Mammary epithelial cell (primary cell): ENCODE results near the gene PRICKLE2.

Source experiments
- EZH2 ChIP-seq: IDR thresholded peaks from 2 replicates; pipeline ENCODE4 v1.6.1; 2012; ENCODE audit warnings: low read length, inconsistent platforms, borderline replicate concordance
- TF ChIP-seq, protein P1 (sequence below), 2 donors: IDR thresholded peaks in 1 of 2; conservative IDR thresholded peaks in 1 of 2; 2 replicates each; pipeline ENCODE4 v1.5.1; 2011 to 2012; ENCODE audit warnings: inconsistent platforms in 2 of 2, low read length in 2 of 2, mild to moderate bottlenecking in 2 of 2, control low read depth in 1 of 2, low read depth in 1 of 2; ENCODE audit not compliant: insufficient read depth in 1 of 2; ENCODE audit errors: extremely low read depth in 1 of 2

DNA sequence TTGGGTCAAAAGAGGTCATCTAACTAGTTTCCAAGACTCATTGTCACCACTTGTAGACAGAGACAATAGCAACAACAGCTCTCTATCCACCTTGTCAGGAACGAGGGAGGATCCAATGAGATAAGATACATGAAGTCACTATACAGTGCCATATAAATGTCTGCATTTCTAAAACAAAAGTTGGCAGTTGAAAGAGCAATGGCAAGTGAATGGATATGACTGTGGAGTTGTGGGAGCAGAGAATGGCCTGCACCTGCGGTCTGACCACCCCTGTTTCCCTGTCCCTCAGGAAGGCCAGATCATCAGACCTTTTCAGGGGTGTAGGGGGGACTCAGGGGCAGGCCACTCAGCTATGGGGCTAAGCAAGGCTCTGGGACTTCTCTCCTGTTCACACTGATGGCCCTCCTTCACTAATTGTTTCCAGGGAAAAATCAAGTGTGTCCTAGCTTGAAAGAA is 161.3 kb downstream of the PRICKLE2 start:
- TF ChIP-seq, protein P1, sequence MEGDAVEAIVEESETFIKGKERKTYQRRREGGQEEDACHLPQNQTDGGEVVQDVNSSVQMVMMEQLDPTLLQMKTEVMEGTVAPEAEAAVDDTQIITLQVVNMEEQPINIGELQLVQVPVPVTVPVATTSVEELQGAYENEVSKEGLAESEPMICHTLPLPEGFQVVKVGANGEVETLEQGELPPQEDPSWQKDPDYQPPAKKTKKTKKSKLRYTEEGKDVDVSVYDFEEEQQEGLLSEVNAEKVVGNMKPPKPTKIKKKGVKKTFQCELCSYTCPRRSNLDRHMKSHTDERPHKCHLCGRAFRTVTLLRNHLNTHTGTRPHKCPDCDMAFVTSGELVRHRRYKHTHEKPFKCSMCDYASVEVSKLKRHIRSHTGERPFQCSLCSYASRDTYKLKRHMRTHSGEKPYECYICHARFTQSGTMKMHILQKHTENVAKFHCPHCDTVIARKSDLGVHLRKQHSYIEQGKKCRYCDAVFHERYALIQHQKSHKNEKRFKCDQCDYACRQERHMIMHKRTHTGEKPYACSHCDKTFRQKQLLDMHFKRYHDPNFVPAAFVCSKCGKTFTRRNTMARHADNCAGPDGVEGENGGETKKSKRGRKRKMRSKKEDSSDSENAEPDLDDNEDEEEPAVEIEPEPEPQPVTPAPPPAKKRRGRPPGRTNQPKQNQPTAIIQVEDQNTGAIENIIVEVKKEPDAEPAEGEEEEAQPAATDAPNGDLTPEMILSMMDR (conservative IDR thresholded peaks at IDR 0.05 in 1 of 2, IDR thresholded peaks at IDR 0.05 in 1 of 2; ENCODE audit: extremely low read depth in 1 of 2, insufficient read depth in 1 of 2, low read depth in 1 of 2, low read length in 2 of 2) = no peak
- TF ChIP-seq EZH2 = no peak
